Measurements from ENCODE around the gene NCOA7.
"Not testable (repeated sequence)": the region's sequence is repeated elsewhere in the genome, so short reads cannot be mapped to it uniquely, and the experiment has no call there.

The NCOA7 gene

GRCh38 chr6:125884634-125885371 is 94.0 kb downstream of the NCOA7 start:
- no peak for DNase-seq

GRCh38 chr6:125886021-125886420 is 95.3 kb downstream of the NCOA7 start:
- DNase-seq = no peak

- DNase-seq = no peak
These were observed 96.2 kb downstream of the NCOA7 start for GRCh38 chr6:125886914-125887313.

GRCh38 chr6:125887372-125887771 is 96.6 kb downstream of the NCOA7 start:
- DNase-seq = no peak

GRCh38 chr6:125888989-125889656 is 98.4 kb downstream of the NCOA7 start:
- peak; percentile 74 for DNase-seq

- DNase-seq = no peak
These were observed 109.0 kb downstream of the NCOA7 start for GRCh38 chr6:125899726-125900182.

GRCh38 chr6:125904871-125905270 is 114.1 kb downstream of the NCOA7 start:
- DNase-seq = no peak

- DNase-seq = peak; percentile 84
These were observed 115.6 kb downstream of the NCOA7 start for GRCh38 chr6:125906158-125906998.

- DNase-seq = no peak
These were observed 119.8 kb downstream of the NCOA7 start for GRCh38 chr6:125910527-125910926.

- DNase-seq = not testable (repeated sequence)
These were observed 120.3 kb downstream of the NCOA7 start for GRCh38 chr6:125911051-125911451.

- not testable (repeated sequence) for DNase-seq
These were observed 121.7 kb downstream of the NCOA7 start for GRCh38 chr6:125912430-125912829.

GRCh38 chr6:125913145-125913544 is 122.4 kb downstream of the NCOA7 start:
- DNase-seq = no peak

GRCh38 chr6:125913864-125914351 is 123.1 kb downstream of the NCOA7 start:
- no peak for DNase-seq

- DNase-seq = peak; percentile 6
These were observed 127.5 kb downstream of the NCOA7 start for GRCh38 chr6:125918230-125918629.

GRCh38 chr6:125918681-125919566 is 128.2 kb downstream of the NCOA7 start:
- peak; percentile 77 for DNase-seq

GRCh38 chr6:125919618-125920017 is 128.9 kb downstream of the NCOA7 start:
- no peak for DNase-seq

GRCh38 chr6:125922322-125922860 is 131.6 kb downstream of the NCOA7 start:
- DNase-seq = no peak

GRCh38 chr6:125923366-125923877 is 132.7 kb downstream of the NCOA7 start:
- DNase-seq = peak; percentile 47

GRCh38 chr6:125924169-125924568 is 133.4 kb downstream of the NCOA7 start:
- peak; percentile 85 for DNase-seq

GRCh38 chr6:125924697-125925358 is 134.1 kb downstream of the NCOA7 start:
- DNase-seq = no peak

- DNase-seq = no peak
These were observed 136.0 kb downstream of the NCOA7 start for GRCh38 chr6:125926711-125927110.

All from hematopoietic multipotent progenitor cell treated with erythropoietin and hydrocortisone succinate and interleukin-3 and kit ligand, for 6 days (in vitro differentiated cells).